Colonic mucosa (tissue), 4 donors: ENCODE results near the gene LAYN. TPM values are rescaled to one million over a fixed set of nuclear protein-coding genes. Genes with fewer than 3 reads are reported as not detected.

ENCODE experiments used
- DNase-seq: peaks from one replicate; pipeline ENCODE4 v3.0.0-alpha.2; 2020
- H3K27ac ChIP-seq: fragments of 200-600 bp; one replicate; pipeline ENCODE4 v1.8.0; 2021
- H3K27me3 ChIP-seq: fragments of 200-600 bp; one replicate; pipeline ENCODE4 v1.8.0; 2021
- H3K36me3 ChIP-seq: fragments of 200-600 bp; one replicate; pipeline ENCODE4 v1.8.0; 2021
- H3K4me1 ChIP-seq: fragments of 200-600 bp; one replicate; pipeline ENCODE4 v1.8.0; 2021; ENCODE audit warnings: mild to moderate bottlenecking
- H3K4me3 ChIP-seq: fragments of 200-600 bp; one replicate; pipeline ENCODE4 v1.8.0; 2021
- H3K9ac ChIP-seq, 2 donors: one replicate each; pipeline ENCODE4 v1.7.0; 2013; ENCODE audit warnings: control low read depth in 2 of 2, low read depth in 2 of 2, low read length in 2 of 2
- H3K9me3 ChIP-seq: fragments of 200-600 bp; one replicate; pipeline ENCODE4 v1.8.0; 2021
- CTCF ChIP-seq: fragments of 200-600 bp; IDR thresholded peaks from one replicate; pipeline ENCODE4 v1.8.0; 2022; ENCODE audit warnings: antibody characterized with exemption, mild to moderate bottlenecking
- intact Hi-C: fragments of 100-400 bp; cut with DNase I; formaldehyde crosslinking; loops from one replicate; pipeline ENCODE4 v1.14.1; 2022
- total RNA-seq, 2 donors: library from RNA; stranded (reverse); fragmentation: NEBNext Ultra II Directional in 1 of 2; extraction: Animal tissue kit (Norgen Biotek cat#: 25700) in 1 of 2; gene quantifications; one replicate each; pipeline ENCODE4 v1.2.1, GENCODE V29; 2021
- donor health status: healthy.
- donor health status: DM: no; HTN: no; CAD: no.
- donor health status: DM: no; HTN: no; CAD: no.

Gene LAYN
- total RNA-seq, 2 donors from 2014 or later, result 0.99 to 9.0 TPM

GRCh38 chr11:111539426-111540113 is 950 bp upstream of the LAYN start:
- Histone ChIP-seq H3K9me3 (no peaks in the 10 kb centered on the region), H3K4me1 (peaks cover 3% of the 10 kb centered on the region), H3K4me3 (peak overlapping the region; percentile 43), H3K27me3 (peaks cover 23% of the 10 kb centered on the region), H3K9ac (no peak overlapping the region), H3K27ac (no peak overlapping the region), H3K36me3 (no peaks in the 10 kb centered on the region)
- DNase-seq, result no peak
- intact Hi-C loops, result no loop called here
- no peak for TF ChIP-seq CTCF

- Histone ChIP-seq H3K27ac (peak overlapping the region; percentile 41), H3K4me3 (peak overlapping the region; percentile 43), H3K4me1 (peaks cover 3% of the 10 kb centered on the region), H3K9ac (peak overlapping the region; percentile 23 to 47), H3K36me3 (no peaks in the 10 kb centered on the region), H3K27me3 (peaks cover 23% of the 10 kb centered on the region), H3K9me3 (no peaks in the 10 kb centered on the region)
- intact Hi-C loops, result no loop called here
- TF ChIP-seq CTCF, result no peak
- no peak for DNase-seq
Observed at GRCh38 chr11:111540937-111541253, 375 bp downstream of the LAYN start.

GRCh38 chr11:111541254-111542061 is 938 bp downstream of the LAYN start:
- Histone ChIP-seq H3K9ac (peak overlapping the region; percentile 23 to 47), H3K4me1 (peaks cover 3% of the 10 kb centered on the region), H3K9me3 (no peaks in the 10 kb centered on the region), H3K27me3 (peaks cover 23% of the 10 kb centered on the region), H3K4me3 (peak overlapping the region; percentile 43), H3K36me3 (no peaks in the 10 kb centered on the region), H3K27ac (peak overlapping the region; percentile 41)
- DNase-seq, result peak; percentile 20
- no peak for TF ChIP-seq CTCF
- intact Hi-C loops, result no loop called here

GRCh38 chr11:111542606-111543275 is 2.2 kb downstream of the LAYN start:
- Histone ChIP-seq H3K27ac (no peak overlapping the region), H3K9ac (no peak overlapping the region), H3K9me3 (no peaks in the 10 kb centered on the region), H3K27me3 (peaks cover 23% of the 10 kb centered on the region), H3K4me1 (peaks cover 3% of the 10 kb centered on the region), H3K4me3 (no peak overlapping the region), H3K36me3 (no peaks in the 10 kb centered on the region)
- TF ChIP-seq CTCF, result no peak
- intact Hi-C loops, result no loop called here
- no peak for DNase-seq

- Histone ChIP-seq H3K36me3 (no peaks in the 10 kb centered on the region), H3K4me3 (no peak overlapping the region), H3K27ac (no peak overlapping the region), H3K9ac (no peak overlapping the region), H3K27me3 (no peaks in the 10 kb centered on the region), H3K9me3 (no peaks in the 10 kb centered on the region), H3K4me1 (no peaks in the 10 kb centered on the region)
- DNase-seq, result no peak
- intact Hi-C loops, result no loop called here
- TF ChIP-seq CTCF, result no peak
Observed at GRCh38 chr11:111548525-111548924, 8.0 kb downstream of the LAYN start.
